SH-SY5Y (cell line): ENCODE results near the gene SLC7A14.

Experiments
- GATA2 ChIP-seq: IDR thresholded peaks from 2 replicates; pipeline ENCODE4 v1.6.1; 2011; ENCODE audit warnings: mild to moderate bottlenecking, low read depth, low read length
- GATA3 ChIP-seq: IDR thresholded peaks from 2 replicates; pipeline ENCODE4 v1.6.1; 2011; ENCODE audit warnings: low read depth, mild to moderate bottlenecking, low read length, moderate library complexity

DNA sequence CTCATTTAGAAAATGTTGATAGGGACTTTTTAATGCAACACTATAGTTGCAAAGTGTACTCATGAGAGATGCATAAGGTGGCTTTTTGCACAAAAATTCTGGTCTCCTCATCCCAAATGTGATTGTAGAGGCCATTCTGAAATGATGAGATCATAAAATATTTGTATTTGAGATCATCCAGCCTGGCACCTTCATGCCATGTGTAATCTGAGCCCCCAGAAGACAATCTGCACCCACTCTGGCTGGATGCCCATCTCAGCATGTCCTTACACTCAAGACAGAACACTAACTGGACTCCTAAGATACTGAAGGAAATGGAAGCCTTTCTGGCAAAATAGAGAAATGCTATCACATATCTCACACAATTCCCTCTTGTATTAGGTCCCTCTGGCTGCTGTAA lies 49.2 kb downstream of the SLC7A14 start:
- TF ChIP-seq GATA2 (no peak), GATA3 (no peak)
